IMR-90 (cell line): Measurements from ENCODE around the gene CTSC. TPM values are rescaled to one million over a fixed set of nuclear protein-coding genes. Genes with fewer than 3 reads are reported as not detected.
A peak's percentile ranks its signal among the peaks of the same experiment; 100 is the strongest.

ENCODE experiments used
- ATAC-seq: fragments of 200-7000 bp; cut with Tn5 transposase; 2 replicates; pipeline ENCODE4 v1.9.1; 2020; ENCODE audit warnings: low read depth, mild to moderate bottlenecking, moderate library complexity
- BruUV-seq: library from RNA; stranded (reverse); fragments of 400-500 nt; replicated peaks from 2 replicates; lab custom pipeline; 2021; lab: Mats Ljungman, UMichigan
- CTCF ChIA-PET: fragments of 300-600 bp; formaldehyde crosslinking; extraction: SDS; loops from one replicate; lab custom pipeline; 2021; ENCODE audit warnings: antibody characterized with exemption; lab: Yijun Ruan, JAX
- POLR2A ChIA-PET: fragments of 300-600 bp; sonication (Branson Sonifier 250); formaldehyde crosslinking; loops from one replicate; lab custom pipeline; 2022; ENCODE audit warnings: antibody characterized with exemption; ENCODE audit not compliant: unreplicated experiment; lab: Charles Lee
- DNase-seq: peaks from one replicate; pipeline ENCODE4 v3.0.0; 2013
- H2AFZ ChIP-seq: replicated peaks from 2 replicates; pipeline ENCODE3; 2013; ENCODE audit warnings: low read length, mild to moderate bottlenecking; ENCODE audit not compliant: poor library complexity
- H2AK5ac ChIP-seq: 2 replicates; pipeline ENCODE4 v1.6.1; 2013; ENCODE audit warnings: low read depth, low read length, inconsistent platforms
- H2AK9ac ChIP-seq: replicated peaks from 2 replicates; pipeline ENCODE3; 2013; ENCODE audit warnings: mild to moderate bottlenecking, low read depth, low read length, moderate library complexity; ENCODE audit not compliant: poor library complexity
- H2BK120ac ChIP-seq: 2 replicates; pipeline ENCODE4 v1.6.1; 2013; ENCODE audit warnings: low read depth, low read length, inconsistent platforms
- H2BK15ac ChIP-seq: 3 replicates; pipeline ENCODE4 v1.6.1; 2013; ENCODE audit warnings: low read depth, low read length, inconsistent platforms
- H2BK20ac ChIP-seq: 2 replicates; pipeline ENCODE4 v1.6.1; 2013; ENCODE audit warnings: low read depth, mild to moderate bottlenecking, inconsistent platforms, low read length, moderate library complexity
- H2BK5ac ChIP-seq: 2 replicates; pipeline ENCODE4 v1.6.1; 2013; ENCODE audit warnings: mild to moderate bottlenecking, low read depth, low read length, inconsistent platforms; ENCODE audit not compliant: poor library complexity, severe bottlenecking
- H3K14ac ChIP-seq: replicated peaks from 2 replicates; pipeline ENCODE4 v1.6.1; 2013; ENCODE audit warnings: low read depth, low read length, inconsistent platforms
- H3K18ac ChIP-seq: 2 replicates; pipeline ENCODE4 v1.6.1; 2013; ENCODE audit warnings: low read depth, low read length, control low read depth
- H3K23ac ChIP-seq: 2 replicates; pipeline ENCODE4 v1.6.1; 2013; ENCODE audit warnings: low read depth, low read length, inconsistent platforms
- H3K27ac ChIP-seq: 2 replicates; pipeline ENCODE4 v1.5.1; 2013; ENCODE audit warnings: mild to moderate bottlenecking, control low read depth, low read length; ENCODE audit not compliant: insufficient read depth
- H3K27me3 ChIP-seq: 2 replicates; pipeline ENCODE4 v1.6.1; 2013; ENCODE audit warnings: low read length; ENCODE audit not compliant: control insufficient read depth, insufficient read depth
- H3K36me3 ChIP-seq: 2 replicates; pipeline ENCODE4 v1.6.1; 2013; ENCODE audit warnings: low read length, mixed read lengths; ENCODE audit not compliant: control insufficient read depth, insufficient read depth
- H3K4ac ChIP-seq: 2 replicates; pipeline ENCODE4 v1.6.1; 2013; ENCODE audit warnings: low read depth, low read length, inconsistent platforms
- H3K4me1 ChIP-seq: 2 replicates; pipeline ENCODE4 v1.6.1; 2013; ENCODE audit warnings: low read length, mixed read lengths; ENCODE audit not compliant: control insufficient read depth, insufficient read depth
- H3K4me2 ChIP-seq: 2 replicates; pipeline ENCODE4 v1.6.1; 2013; ENCODE audit warnings: low read depth, mild to moderate bottlenecking, control low read depth, low read length, moderate library complexity
- H3K4me3 ChIP-seq: 2 replicates; pipeline ENCODE4 v1.5.1; 2013; ENCODE audit warnings: low read depth, mild to moderate bottlenecking, control low read depth, low read length, moderate library complexity; ENCODE audit not compliant: insufficient read depth
- H3K56ac ChIP-seq: 2 replicates; pipeline ENCODE4 v1.6.1; 2013; ENCODE audit warnings: low read length, inconsistent platforms; ENCODE audit not compliant: insufficient read depth; ENCODE audit errors: extremely low read depth
- H3K79me1 ChIP-seq, 2 experiments: 2 replicates each; pipeline ENCODE4 v1.6.1; 2013; ENCODE audit warnings: low read length in 2 of 2, inconsistent platforms in 1 of 2, low read depth in 1 of 2
- H3K9ac ChIP-seq: 2 replicates; pipeline ENCODE4 v1.6.1; 2013; ENCODE audit warnings: low read depth, low read length, control low read depth
- H3K9me1 ChIP-seq: 2 replicates; pipeline ENCODE4 v1.6.1; 2013; ENCODE audit warnings: low read length, inconsistent platforms; ENCODE audit not compliant: insufficient read depth
- H3K9me3 ChIP-seq: 2 replicates; pipeline ENCODE4 v1.6.1; 2013; ENCODE audit warnings: low read length; ENCODE audit not compliant: control insufficient read depth, insufficient read depth
- H4K20me1 ChIP-seq: 2 replicates; pipeline ENCODE4 v1.6.1; 2013; ENCODE audit warnings: low read length, inconsistent platforms; ENCODE audit not compliant: insufficient read depth
- H4K5ac ChIP-seq: 2 replicates; pipeline ENCODE4 v1.6.1; 2013; ENCODE audit warnings: mild to moderate bottlenecking, low read depth, low read length, control low read depth
- H4K8ac ChIP-seq, 2 experiments: 2 replicates each; pipeline ENCODE4 v1.6.1; 2013; ENCODE audit warnings: low read depth in 2 of 2, low read length in 2 of 2, control low read depth in 1 of 2, inconsistent platforms in 1 of 2
- H4K91ac ChIP-seq: 2 replicates; pipeline ENCODE4 v1.6.1; 2013; ENCODE audit warnings: low read depth, low read length, inconsistent platforms; ENCODE audit not compliant: insufficient read depth
- CEBPB ChIP-seq: IDR thresholded peaks from 2 replicates; pipeline ENCODE4 v1.6.1; 2012; ENCODE audit warnings: low read depth, low read length, improper control_type of control experiment
- CHD1 ChIP-seq: IDR thresholded peaks from 2 replicates; pipeline ENCODE4 v1.6.1; 2012; ENCODE audit warnings: low read depth, low read length, improper control_type of control experiment
- WGBS, 2 experiments: methylation state at CpG; one replicate each; pipeline versions ENCODE4 v1.1.5 to v1.1.7; 2013; ENCODE audit warnings: missing lambda C conversion rate in 2 of 2; ENCODE audit not compliant: insufficient read length in 1 of 2; ENCODE audit errors: extremely low coverage in 2 of 2; 5-methylcytosine and 5-hydroxymethylcytosine counted together
- dilution Hi-C: fragments of 300-500 bp; cut with HindIII; formaldehyde crosslinking; loops from one replicate; pipeline ENCODE4 v1.14.3; 2018; ENCODE audit warnings: low sequenced_read_pairs; ENCODE audit not compliant: unreplicated experiment
- in situ Hi-C: fragments of 300-500 bp; cut with MboI; formaldehyde crosslinking; loops from 3 replicates; pipeline ENCODE4 v1.14.3; 2019; ENCODE audit warnings: low sequenced_read_pairs, inconsistent platforms, mixed read lengths
- intact Hi-C: fragments of 100-400 bp; cut with micrococcal nuclease; formaldehyde crosslinking; loops from 2 replicates; pipeline ENCODE4 v1.10.0; 2022
- polyA plus RNA-seq, 3 experiments: library from polyadenylated mRNA; depleted of rRNA; stranded (reverse); fragments of >200 nt; gene quantifications; 2 replicates each; pipeline ENCODE4 v1.2.3, GENCODE V29; 2012; ENCODE audit warnings: low replicate concordance in 1 of 3
- total RNA-seq: library from RNA; depleted of rRNA; stranded (reverse); fragments of >200 nt; gene quantifications from 2 replicates; pipeline ENCODE4 v1.2.3, GENCODE V29; 2012

The CTSC gene
- total and polyA plus RNA-seq, 2 of the 4 experiments (the other 2 are of a cell fraction) = 208 to 299 TPM

DNA sequence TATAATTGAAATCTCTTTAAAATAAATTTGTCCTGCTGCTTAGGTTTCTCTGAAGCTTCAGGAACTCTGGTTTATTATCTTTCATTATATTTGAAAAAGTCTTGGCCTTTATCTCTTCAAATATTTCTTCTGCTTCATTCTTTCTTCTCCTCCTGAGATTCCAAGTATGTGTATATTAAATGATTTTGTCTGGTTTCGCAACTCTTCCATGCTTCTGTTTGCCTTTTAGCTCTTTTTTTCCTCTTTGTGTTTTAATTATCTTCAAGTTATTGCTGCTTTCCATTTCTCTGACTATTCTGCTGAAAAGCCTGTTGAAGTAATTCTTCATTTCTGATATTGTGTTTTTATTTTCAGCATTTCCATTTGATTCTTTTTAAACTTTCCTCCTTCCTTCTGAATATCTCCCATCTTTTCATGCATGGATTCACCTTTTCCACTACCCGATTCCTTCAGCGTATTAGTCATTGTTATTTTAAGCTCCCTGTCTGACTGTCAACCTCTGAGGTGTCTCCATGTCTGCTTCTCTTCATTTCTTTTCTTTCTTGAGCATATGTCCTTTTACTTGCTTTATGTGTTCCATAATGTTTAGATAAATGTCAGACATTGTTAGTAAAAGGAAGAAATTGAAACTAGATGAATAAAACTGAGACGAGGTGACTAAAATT, 46.6 kb upstream of the CTSC start:
- Histone ChIP-seq H3K14ac (no peak overlapping the region), H4K91ac (no peak overlapping the region), H3K27me3 (no peaks in the 10 kb centered on the region), H2BK5ac (peak overlapping the region; percentile 59), H3K4me2 (peak overlapping the region; percentile 61), H2AFZ (no peak overlapping the region), H3K4me1 (peaks cover 9% of the 10 kb centered on the region), H2BK20ac (no peak overlapping the region), H2AK9ac (no peak overlapping the region), H4K5ac (no peak overlapping the region), H2BK120ac (peak overlapping the region; percentile 18; the same call in 1 of the 2 replicates), H3K9me3 (no peaks in the 10 kb centered on the region), H3K9ac (peak overlapping the region; percentile 17; the same call in 1 of the 2 replicates), H3K56ac (no peak overlapping the region; the same call in 1 of the 2 replicates), H3K9me1 (peaks cover 7% of the 10 kb centered on the region; the same call in 1 of the 2 replicates), H4K8ac (no peak overlapping the region), H3K79me1 (no peaks in the 10 kb centered on the region), H3K4me3 (no peak overlapping the region), H2BK15ac (no peak overlapping the region), H3K27ac (peak overlapping the region; percentile 51; the same call in 1 of the 2 replicates), H4K20me1 (no peaks in the 10 kb centered on the region), H3K4ac (no peak overlapping the region), H2AK5ac (no peak overlapping the region), H3K18ac (no peak overlapping the region), H3K23ac (no peak overlapping the region), H3K36me3 (no peaks in the 10 kb centered on the region)
- BruUV-seq = no TSS peak
- intact Hi-C loops = no loop called here
- TF ChIP-seq CEBPB (peak; percentile 90), CHD1 (no peak)
- peak; percentile 47 for DNase-seq
- 0% methylated on average over 1 of the region's 4 CpGs; no CpG with 5 or more reads in 1 of the 2 experiments for WGBS, 2 experiments
- ChIA-PET CTCF (interaction anchor here (0.7 kb wide), 1 partner anchor 262 kb away, joined by 3 read pairs; no protein-coding TSS in a partner anchor), POLR2A (interaction anchor here (1.2 kb wide), 1 partner anchor 47 kb away, joined by 5 read pairs; the partner anchor contains the start of gene CTSC)
- dilution Hi-C loops = no loop called here
- in situ Hi-C loops = no loop called here
- ATAC-seq = peak; percentile 53
